ENCODE results near the gene SAFB2. TPM values are rescaled to one million over a fixed set of nuclear protein-coding genes. Genes with fewer than 3 reads are reported as not detected.

SAFB2 gene
- total and polyA plus RNA-seq, 2 donors (not counting 3 experiments of a cell fraction or from before 2014, with no cell fraction given), result 24.6 to 85.9 TPM

DNA sequence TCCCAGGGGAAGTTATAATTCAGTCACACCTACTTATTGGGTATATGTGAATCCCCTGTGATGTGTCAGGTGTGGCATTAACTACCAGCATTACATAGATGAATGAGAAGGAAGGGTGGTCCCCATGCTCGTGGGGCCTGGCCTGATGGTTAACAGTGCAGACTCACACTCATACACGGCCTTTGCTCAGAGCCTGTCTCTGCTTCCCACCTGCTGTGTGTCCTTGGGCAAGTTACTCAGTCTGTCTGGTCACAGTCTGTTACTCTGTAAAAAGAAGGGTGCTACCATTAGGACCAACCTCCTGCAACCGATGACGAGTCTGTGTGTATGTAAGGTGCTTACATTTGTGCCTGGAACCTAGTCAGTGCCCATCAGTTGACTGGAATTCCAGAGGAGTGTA lies 24.1 kb upstream of the SAFB2 start:
- peaks cover 3% of the 10 kb centered on the region for H4K20me1 ChIP-seq (replicated peaks; ENCODE audit: control insufficient read depth, extremely low read depth, insufficient read depth, low read length)
- H3K4me3 ChIP-seq (replicated peaks in 1 of 3; ENCODE audit: insufficient read depth in 1 of 3, low read depth in 1 of 3, low read length in 3 of 3), result no peak overlapping the region
- no peak overlapping the region for H3K27ac ChIP-seq (ENCODE audit: insufficient read depth, low read depth, low read length)
- H3K9me1 ChIP-seq (replicated peaks; ENCODE audit: control insufficient read depth, extremely low read depth, insufficient read depth, low read length), result no peaks in the 10 kb centered on the region
- H3K4me1 ChIP-seq (ENCODE audit: control insufficient read depth, extremely low read depth, insufficient read depth, low read length), result no peaks in the 10 kb centered on the region
- dilution Hi-C loops (cut with MboI; ENCODE audit: extremely low pct_ligation_motif_present, low sequenced_read_pairs), result no loop called here
- H3K4me2 ChIP-seq (ENCODE audit: insufficient read depth, low read length), result no peak overlapping the region
- DNase-seq (ENCODE audit: low read depth, low spot score), result no peak
- intact Hi-C loops (cut with micrococcal nuclease), result loop anchor here (10.0 kb wide), 1 partner anchor 538 kb away; no protein-coding TSS in a partner anchor
- no peak for FAIRE-seq
- TF ChIP-seq GATA2 (IDR thresholded peaks at IDR 0.05; ENCODE audit: insufficient read depth, insufficient read length, low read depth, low read length) (no peak), FOS (IDR thresholded peaks at IDR 0.05; ENCODE audit: borderline replicate concordance, insufficient read depth, low read length) (no peak), EZH2 (IDR thresholded peaks at IDR 0.05; ENCODE audit: borderline replicate concordance, low read depth, low read length, severe bottlenecking) (no peak), MYC (IDR thresholded peaks at IDR 0.05; ENCODE audit: low read depth, low read length) (no peak), POLR2A (IDR thresholded peaks at IDR 0.05; ENCODE audit: low read depth, low read length) (no peak), POLR2AphosphoS5 (IDR thresholded peaks at IDR 0.05; ENCODE audit: insufficient read depth, low read depth, low read length) (no peak), JUN (IDR thresholded peaks at IDR 0.05; ENCODE audit: borderline replicate concordance, insufficient read depth, insufficient read length, low read depth) (no peak)
- TF ChIP-seq, protein P1, sequence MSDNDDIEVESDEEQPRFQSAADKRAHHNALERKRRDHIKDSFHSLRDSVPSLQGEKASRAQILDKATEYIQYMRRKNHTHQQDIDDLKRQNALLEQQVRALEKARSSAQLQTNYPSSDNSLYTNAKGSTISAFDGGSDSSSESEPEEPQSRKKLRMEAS (IDR thresholded peaks at IDR 0.05; ENCODE audit: insufficient read depth, insufficient read length), result no peak
- TF ChIP-seq, protein P2, sequence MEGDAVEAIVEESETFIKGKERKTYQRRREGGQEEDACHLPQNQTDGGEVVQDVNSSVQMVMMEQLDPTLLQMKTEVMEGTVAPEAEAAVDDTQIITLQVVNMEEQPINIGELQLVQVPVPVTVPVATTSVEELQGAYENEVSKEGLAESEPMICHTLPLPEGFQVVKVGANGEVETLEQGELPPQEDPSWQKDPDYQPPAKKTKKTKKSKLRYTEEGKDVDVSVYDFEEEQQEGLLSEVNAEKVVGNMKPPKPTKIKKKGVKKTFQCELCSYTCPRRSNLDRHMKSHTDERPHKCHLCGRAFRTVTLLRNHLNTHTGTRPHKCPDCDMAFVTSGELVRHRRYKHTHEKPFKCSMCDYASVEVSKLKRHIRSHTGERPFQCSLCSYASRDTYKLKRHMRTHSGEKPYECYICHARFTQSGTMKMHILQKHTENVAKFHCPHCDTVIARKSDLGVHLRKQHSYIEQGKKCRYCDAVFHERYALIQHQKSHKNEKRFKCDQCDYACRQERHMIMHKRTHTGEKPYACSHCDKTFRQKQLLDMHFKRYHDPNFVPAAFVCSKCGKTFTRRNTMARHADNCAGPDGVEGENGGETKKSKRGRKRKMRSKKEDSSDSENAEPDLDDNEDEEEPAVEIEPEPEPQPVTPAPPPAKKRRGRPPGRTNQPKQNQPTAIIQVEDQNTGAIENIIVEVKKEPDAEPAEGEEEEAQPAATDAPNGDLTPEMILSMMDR (IDR thresholded peaks at IDR 0.05; ENCODE audit: extremely low read depth in 1 of 2, insufficient read depth in 1 of 2, low read depth in 1 of 2, low read length in 2 of 2), result no peak
- H3K27me3 ChIP-seq (ENCODE audit: control insufficient read depth in 2 of 2, insufficient read depth in 2 of 2, low read length in 2 of 2), result no peaks in the 10 kb centered on the region
- peaks cover 24 to 43% of the 10 kb centered on the region in 2 experiments for H3K36me3 ChIP-seq (ENCODE audit: control insufficient read depth in 2 of 2, extremely low read depth in 1 of 2, insufficient read depth in 2 of 2, low read length in 2 of 2)
- BruUV-seq (replicated peaks), result no TSS peak
- ChIA-PET POLR2A (no interaction called here), CTCF (no interaction called here)
- H3K79me2 ChIP-seq (ENCODE audit: control insufficient read depth, insufficient read depth, low read length), result peaks cover 54% of the 10 kb centered on the region
- no peak overlapping the region for H3K9ac ChIP-seq (replicated peaks; ENCODE audit: extremely low read depth, insufficient read depth, low read length)
- H2AFZ ChIP-seq (ENCODE audit: low read depth, low read length), result no peak overlapping the region
- H3K9me3 ChIP-seq (replicated peaks; ENCODE audit: control insufficient read depth, insufficient read depth, low read length), result no peaks in the 10 kb centered on the region

Measured in endothelial cell of umbilical vein (primary cell).